ENCODE measurements around the gene SV2C.

Gene SV2C

DNA sequence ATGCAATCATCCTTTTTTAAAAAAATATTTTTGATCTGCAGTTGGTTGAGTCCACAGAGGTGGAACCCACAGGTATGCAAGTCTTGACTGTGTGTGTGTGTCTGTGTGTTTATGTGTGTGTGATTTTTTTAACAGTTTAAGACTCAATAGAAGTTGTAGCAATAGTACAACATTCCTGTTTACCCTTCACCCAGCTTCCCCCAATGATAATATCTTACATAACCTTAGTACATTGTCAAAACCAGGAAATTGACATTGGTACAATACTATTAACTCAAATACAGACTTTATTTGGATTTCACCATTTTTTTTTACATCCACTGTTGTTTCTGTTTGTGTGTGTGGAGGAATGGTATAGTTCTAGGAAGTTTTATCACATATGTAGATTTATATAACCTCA, 81.8 kb downstream of the SV2C start:
- no peak for DNase-seq

DNA sequence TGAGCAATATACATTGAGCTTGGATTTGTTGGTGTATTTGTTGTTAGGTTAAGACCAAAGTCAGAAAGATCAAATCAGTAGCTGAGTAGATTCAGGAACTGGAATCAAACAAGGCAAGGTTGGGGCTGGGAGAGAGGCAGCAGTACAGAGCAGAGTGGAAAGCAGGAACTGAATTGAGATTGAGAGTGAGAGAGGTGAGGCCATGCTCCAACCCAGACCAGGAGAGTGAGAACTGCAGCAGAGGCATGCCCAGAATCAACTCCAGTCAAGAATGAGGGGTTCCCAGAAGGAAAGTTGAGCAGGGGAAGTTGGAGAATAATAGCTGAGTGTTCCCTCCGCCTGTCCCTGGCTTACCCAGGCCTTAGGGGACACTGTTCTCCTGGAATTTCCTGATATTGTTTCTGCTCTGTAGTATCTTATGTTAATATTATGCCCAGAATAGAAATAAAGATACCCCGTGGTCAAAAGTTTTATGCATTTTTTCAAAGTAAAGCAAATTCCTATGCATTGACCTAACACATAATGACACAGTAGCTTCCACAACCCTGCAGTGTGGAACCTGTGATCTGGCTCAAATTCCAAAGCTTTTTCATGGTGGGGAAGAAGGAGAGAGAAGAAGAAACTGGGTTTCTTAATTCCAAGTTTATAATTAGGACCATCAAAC, 82.7 kb downstream of the SV2C start:
- DNase-seq, result peak; percentile 12

DNA sequence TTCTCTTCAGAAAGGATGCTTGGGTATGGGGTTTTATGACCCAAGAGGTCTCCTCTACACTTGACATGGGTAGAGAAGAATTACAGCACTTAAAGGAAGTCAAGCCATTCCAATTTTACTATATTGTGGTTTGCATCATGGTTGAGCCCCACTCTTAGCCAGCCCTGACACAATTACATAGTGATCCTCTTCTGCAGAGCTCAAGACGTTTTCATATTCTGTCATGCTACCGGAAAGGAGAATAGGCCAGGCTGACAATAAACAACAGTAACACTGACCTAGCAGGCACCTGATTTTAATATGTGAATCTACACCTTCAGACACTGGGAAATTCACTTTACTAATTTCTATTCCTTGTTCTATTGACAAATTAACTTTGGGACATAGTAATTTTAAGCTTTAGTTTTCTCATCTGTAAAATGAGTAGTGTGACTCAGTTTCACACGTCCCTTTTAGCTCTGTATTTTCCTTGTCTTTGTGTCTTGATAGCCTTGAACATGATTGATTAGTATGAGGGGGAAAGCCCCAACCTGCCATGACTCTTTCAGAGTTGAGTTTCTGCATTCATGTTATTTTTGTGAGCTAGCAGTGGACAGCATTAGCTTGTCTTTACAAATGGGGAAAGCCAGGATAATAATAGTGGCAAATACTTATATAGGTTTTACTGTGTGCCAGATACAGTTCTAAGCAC, 83.8 kb downstream of the SV2C start:
- DNase-seq, result no peak

DNA sequence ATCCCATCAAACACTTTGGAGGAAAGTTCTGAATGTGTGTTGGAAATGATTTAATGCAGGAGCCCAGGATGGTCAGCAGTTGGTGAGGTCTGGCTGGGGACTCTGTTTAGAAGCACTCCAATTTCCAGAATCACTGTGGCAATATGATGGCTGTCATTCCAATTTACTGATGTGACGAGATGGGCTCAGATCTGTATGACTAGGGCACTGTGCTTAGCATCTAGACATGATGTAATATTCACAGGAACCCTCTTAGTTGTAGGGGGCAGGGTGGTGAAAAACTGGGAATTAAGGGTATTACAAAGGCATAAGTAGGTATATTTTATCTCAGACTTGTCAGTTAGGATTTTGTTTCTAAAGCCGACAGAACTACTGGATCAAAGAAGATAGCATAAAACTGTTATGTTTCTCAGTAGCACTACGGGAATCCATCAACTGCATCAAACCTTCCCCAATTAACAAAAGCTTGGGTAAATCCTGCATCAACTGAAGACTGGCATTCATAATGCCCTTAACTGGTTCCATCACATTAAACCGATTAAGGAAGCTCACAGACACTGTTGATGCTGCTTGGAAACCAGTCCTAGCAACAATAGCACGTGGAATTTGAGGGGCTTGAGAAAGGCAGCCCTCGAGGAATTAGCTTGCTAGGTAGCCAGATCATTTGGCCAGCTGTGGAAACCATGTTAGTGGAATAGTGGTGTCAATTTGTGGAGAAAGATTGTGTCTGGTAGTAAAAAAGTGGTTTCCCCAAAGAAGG, 86.1 kb downstream of the SV2C start:
- DNase-seq, result no peak

DNA sequence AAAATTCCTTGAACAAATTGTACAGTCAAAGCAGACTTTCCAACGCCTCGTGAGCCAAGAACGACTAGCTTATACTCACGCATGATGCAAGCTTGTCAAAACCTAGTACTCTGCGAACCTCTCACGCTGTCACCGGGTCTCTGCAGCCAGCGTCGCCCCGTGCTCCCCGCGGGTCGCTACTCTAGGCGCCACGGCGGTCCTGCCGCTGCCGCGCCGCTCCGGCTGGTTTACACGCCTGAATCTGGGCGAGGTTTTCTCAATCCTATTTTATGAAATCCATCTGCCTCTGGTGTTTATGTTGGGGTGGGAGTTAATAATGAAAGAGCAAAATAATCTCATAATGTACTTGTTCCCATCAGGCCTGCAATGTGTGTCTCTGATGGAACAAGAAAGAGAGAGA, 90.9 kb downstream of the SV2C start:
- no peak for DNase-seq

DNA sequence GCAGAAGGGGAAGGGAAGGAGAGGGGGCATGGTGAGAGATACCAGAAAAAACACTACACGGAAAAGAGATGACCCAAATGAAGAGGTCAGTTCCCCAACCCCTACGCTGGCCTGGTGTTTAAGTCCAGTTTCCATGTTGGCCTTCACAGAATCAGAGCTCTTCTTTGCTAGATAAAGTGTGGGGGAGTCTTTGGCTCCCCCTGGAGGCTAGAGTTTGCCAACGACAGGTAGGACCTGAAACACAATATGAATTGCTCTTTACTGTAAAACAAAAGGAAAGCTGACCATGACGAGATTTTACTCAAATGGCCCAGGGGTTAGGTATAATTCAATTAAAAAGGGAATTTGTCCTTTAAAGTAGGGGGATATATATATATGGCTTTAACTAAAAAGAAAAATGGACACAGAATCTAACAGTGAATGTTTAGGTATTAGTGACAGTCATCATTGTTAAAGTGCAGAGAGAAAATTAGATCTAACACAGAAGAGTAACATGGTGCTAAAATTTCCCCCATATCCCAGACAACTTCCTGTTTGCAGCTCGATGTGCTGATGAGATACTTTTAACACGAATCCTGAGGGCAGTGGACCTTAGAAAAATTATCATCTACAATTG, 92.0 kb downstream of the SV2C start:
- DNase-seq, result peak; percentile 32

DNA sequence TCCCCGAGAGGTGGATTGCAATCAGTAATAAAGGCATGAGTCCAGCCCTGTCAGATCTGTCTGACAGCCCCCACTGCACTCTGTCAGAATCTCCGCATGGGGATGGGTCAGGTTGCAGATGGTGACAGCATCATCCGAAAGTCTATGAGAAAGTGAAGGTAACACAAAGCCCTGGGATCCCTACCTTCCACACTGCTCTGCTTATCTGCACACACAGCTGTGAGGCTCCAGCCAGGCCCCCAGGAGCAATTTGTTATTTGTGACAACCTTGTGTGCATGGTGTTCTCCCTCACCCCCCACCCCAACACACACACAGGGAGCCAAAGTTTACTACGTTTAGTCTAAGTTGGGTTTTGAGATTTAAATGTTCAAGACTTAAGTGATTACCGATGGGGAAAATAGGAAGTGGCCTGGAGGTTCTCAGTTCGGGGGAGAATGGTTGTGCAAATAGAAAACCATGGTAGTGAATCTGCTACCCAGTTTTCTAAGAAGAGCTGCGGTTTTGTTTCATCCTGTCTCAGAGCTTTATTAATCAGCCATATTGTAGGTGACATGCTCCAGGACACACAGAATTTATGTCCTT, 92.7 kb downstream of the SV2C start:
- no peak for DNase-seq

DNA sequence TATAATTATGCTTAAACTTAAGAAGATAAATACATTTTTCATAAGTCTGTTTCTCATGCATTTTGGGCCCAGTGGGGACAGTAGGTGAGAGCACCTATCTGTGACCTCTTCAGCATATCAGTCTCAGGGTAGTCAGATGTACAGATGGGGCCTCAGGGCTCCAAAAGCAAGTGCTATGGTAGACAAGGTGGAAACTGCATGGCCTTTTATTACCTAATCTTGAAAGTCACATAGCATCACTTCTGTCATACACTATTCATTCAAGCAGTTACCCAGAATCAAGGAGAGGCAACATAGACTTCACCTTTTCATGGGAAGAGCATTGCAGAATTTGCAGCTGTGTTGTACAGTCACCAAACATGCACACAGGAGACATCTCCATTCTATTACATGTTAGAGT, 94.8 kb downstream of the SV2C start:
- no peak for DNase-seq

DNA sequence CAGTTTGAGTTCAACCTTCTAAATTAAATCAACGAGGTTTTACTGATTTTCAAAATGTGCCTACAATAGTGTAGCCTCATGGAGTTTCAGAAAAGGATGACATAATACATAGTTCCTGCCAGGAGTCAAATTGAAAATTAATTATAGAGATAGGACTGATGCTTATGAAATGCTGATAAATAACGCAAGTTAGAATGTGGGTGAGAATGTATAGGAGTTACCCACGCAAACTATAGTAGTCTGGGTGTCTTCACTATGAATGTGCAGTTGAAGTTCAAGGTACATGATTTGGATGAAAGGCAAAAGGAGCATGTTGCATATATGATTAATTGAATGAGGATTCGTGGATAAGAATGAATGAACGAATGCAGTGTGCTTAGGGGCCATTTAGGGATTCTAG, 95.7 kb downstream of the SV2C start:
- no peak for DNase-seq

DNA sequence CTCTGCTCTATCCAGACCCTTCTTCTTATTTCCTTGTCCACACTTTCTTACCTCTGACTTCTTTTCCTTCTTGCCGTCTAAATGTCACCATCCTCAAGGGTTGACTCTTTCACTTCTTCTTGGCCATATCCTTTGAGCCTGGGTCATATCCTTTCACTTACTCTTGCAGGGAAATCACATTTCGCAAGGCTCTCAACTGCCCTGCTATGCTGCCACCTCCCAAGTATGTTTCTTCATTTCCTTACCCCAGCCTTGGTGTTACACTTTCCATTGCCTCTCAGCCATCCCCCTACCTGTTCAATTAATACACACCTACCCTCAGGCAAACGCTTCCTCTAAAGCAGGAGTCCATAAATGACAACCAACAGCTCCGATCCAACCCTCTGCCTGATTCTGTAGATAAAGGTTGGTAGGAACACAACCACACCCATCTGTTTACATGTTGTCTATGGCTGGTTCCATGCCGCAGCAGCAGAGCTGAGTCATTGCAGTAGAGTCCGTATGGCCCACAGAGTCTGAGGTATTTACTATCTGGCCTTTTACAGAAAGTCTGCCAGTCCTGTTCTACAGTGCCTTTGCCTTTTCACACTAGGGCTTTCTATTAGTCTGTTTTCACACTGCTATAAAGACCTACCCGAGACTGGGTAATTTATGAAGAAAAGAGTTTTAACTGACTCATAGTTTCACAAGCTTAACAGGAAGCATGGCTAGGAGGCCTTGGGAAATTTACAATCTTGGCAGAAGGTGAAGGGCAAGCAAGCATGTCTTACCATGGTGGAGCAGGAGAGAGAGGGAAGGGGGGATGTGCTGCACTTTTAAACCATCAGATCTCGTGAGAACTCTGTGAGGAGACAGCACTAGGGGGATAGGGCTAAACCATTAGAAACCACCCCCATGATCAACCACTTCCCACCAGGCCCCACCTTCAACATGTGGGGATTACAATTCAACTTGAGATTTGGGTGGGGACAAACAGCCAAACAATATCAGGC, 97.9 kb downstream of the SV2C start:
- no peak for DNase-seq

DNA sequence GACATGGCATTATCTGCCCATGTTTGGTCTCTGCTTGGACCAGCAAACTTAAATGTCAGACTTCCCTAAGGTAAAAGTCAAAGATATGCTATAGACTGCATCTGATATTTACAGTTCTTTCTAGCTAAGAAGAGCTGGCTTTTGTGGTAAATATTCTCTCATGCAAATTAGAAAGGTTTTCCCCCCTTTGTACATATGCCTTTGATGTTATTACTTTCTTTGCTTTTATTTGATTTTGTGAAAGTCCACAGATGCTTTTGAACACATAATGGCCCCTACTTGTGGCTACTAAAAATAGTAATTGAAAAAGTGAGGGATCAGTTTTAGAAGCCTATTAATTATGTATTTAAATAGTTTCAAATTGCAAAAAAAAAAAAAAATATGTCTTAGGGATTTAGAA, 104.2 kb downstream of the SV2C start:
- no peak for DNase-seq

DNA sequence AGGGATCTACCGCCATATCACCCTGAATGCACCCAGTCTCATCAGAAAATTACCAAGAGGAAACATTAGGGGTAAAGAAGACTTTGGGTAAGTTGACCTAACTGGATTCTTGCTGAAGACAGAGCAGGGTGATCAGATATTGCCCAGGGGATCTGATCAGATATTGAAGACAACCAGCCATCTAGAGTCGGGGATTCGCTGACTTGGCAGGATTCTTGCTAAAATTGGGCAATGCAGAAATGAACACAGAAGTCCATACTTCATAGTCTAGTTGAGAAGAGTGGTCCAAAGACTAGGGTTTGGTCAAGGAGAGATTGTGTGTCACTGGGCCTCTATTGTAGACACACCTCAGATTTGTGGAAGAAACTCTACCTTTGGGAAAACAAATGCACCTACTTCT, 107.2 kb downstream of the SV2C start:
- no peak for DNase-seq

DNA sequence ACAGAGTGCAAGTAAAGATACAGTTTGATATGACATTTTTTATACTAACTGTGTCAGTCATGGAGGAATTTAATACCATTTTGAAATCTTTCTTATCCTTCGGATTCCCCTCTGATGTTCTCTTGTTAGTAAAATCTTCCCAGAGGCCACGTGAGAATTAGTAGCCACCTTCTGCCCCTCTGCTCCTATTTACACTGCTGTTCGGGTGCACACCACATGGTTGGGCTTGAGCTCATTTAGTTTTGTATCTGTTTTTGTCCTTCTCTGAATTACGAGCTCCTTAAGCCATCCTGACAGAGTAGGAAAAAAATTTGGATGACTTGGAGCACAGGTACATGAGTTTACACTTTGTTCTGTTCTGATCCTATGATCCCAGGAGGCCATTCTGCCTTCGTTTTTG, 109.7 kb downstream of the SV2C start:
- no peak for DNase-seq

DNA sequence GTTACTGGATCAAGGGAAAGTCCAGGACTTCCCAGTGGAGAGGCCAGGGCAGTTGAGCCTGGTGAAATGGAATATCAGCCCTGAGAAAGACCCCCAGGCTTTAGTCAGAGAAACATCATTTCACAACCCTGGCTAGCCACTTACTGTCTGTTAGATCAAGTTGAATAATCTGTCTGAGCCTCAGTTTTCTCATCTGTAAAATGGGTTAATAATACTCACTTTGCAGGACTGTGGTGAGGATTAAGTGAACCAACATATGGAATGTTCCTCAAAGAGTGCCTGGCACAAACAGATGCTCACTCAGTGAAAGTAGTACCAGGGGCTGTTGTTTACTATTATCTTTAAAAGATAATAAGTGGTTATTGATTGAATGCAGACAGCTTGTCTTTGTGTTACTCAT, 110.5 kb downstream of the SV2C start:
- no peak for DNase-seq

DNA sequence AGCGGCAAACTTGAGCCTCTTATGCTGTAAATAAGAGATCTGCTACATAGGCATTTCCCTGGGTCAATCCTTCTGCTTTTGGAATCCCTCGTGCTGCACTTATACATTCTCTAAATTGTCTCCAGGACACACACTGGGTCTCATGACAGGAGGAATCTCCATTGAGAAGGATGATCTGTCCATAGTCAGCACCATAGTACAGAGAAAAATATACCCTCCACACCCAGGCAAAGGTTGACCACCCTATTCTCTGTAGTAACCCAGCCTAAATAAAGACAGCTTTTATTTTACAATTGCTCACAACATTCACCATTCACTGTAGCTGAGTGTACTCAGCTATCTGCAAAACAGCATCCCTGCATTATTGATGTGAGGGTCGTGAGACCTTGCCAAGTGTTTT, 111.2 kb downstream of the SV2C start:
- DNase-seq, result no peak

DNA sequence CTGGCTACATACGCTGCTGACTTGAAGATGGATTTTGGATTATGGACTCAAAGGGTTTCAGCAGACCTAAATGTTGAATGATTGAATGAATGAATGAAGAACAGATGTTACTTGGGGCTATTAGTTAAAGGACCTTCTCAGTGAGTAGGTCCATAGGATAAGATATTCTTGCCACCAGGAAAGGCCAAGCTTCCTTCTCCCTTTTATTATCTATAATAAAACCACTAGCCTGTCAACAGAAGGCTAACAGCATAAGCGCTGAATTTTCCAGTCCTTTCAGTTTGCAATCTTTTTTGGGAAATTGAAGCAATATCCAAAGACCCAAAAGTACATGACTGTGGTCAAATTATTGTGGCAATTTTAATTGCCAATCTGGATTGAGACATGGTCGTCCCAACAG, 113.3 kb downstream of the SV2C start:
- no peak for DNase-seq

DNA sequence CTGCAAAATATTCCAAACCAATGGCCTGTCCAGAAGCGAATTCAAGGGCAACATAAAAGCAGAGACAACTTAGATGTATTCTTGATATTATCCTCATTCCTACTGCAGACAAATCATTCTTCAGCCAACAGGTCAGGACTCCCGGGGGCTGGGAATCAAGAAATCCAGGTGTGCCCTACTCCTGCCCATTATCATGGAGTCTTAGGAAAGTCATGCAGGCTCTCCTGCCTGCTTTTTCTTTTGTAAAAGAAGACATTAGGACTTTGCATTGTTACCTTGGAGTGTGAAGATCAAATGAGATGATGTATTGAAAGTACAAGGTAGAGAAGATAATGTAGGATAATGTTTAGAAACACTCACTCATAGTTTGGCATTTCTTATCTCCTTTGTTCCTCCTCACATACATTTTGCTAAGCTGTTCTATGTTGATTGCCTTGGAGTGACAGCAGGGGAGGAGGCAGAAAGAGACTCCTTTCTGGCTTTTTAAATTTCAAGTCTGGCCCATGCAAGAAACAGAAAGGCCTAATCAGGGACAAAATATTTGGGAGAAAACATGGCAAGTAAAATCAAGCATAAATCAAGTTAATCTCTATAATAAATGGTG, 113.8 kb downstream of the SV2C start:
- no peak for DNase-seq

DNA sequence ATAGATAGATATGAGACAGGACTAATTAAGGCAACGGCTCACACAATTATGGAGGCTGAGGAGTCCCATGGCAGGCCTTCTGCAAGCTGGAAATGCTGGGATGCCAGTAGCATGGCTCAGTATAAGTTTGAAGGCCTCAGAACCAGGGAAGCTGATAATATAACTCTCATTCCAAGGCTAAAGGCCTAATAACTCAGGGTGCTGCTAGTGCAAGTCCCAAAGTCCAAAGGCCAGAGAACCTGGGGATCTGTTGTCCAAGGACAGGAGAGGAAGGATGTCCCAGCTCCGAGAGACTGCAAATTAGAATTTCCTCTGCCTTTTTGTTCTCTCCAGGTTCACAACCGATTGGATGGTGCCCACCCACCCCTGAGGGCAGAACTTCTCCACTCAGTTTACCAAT, 114.5 kb downstream of the SV2C start:
- DNase-seq, result no peak

DNA sequence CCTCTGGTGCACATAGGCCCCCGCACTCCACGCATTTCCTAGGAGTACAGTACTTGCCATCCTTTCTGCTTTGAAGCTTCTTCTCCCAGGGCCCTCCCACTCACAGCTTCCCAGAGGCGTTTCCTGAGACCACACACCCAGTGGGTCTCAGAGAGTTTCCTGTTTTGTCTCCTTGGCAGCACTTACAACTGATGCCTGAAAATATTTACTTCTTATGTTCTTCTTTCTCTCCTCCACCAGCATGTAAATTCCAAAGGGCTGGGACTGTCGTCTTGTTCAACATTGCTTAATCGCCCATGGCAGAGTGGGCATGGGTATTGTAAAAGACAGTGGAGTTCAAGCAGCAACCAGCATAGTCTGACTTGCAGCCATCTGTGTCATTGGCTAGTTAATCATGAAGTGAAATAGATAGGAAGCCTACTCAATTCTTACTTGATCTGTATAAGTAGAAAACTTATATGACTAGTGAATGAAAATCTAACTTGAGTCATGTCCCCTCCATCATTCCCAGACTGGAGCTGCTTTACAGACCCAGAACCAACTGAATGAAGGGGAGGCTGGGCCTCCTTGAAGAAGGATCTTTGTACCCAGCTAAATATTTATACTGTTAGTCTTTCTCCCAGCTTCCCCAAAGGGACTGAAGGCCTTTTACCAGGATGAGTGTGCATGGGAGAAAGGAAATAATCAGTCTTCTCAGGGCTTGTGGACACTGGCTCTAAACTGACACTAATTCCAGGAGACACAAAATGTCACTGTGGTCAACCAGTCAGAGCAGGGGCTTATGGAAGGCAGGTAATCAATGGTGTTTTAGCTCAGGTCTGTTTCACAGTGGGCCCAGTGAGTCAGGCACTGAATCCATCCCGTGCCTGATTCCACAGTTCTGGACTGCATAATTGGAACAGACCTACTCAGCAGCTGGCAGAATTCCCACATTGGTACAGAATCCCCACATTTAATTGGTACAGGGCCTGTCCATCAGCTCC, 116.4 kb downstream of the SV2C start:
- DNase-seq, result no peak

DNA sequence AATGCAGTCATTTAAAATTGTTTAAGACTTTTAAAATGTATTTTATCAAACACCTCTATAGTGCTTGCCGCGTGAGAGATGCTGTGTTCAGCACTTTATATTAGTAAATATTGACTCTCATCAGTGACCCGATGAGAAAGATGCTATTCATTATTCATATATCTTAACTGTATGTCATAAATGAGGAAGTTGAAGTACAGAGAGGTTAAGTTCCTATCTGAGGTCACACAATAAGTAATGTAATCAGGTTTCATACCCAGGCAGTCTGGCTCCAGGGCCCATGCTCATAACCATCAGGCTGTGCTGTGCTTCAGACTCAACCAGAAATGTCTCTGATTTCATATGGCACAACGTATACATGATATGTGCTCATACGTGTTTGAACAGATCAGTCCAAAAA, 119.0 kb downstream of the SV2C start:
- DNase-seq, result no peak

Measured in fibroblast of skin of abdomen (primary cell).